HG03354 (cell line): ENCODE results near the gene NDUFA13.

ENCODE experiments used
- ATAC-seq: cut with Tn5 transposase; IDR thresholded peaks from one replicate; pipeline ENCODE4 v1.9.1; 2021; ENCODE audit warnings: mild to moderate bottlenecking; ENCODE audit not compliant: unreplicated experiment, poor library complexity, severe bottlenecking

The NDUFA13 gene

GRCh38 chr19:19530423-19530804 is 14.4 kb downstream of the NDUFA13 start:
- ATAC-seq = no peak

GRCh38 chr19:19530889-19531288 is 14.9 kb downstream of the NDUFA13 start:
- no peak for ATAC-seq

DNA sequence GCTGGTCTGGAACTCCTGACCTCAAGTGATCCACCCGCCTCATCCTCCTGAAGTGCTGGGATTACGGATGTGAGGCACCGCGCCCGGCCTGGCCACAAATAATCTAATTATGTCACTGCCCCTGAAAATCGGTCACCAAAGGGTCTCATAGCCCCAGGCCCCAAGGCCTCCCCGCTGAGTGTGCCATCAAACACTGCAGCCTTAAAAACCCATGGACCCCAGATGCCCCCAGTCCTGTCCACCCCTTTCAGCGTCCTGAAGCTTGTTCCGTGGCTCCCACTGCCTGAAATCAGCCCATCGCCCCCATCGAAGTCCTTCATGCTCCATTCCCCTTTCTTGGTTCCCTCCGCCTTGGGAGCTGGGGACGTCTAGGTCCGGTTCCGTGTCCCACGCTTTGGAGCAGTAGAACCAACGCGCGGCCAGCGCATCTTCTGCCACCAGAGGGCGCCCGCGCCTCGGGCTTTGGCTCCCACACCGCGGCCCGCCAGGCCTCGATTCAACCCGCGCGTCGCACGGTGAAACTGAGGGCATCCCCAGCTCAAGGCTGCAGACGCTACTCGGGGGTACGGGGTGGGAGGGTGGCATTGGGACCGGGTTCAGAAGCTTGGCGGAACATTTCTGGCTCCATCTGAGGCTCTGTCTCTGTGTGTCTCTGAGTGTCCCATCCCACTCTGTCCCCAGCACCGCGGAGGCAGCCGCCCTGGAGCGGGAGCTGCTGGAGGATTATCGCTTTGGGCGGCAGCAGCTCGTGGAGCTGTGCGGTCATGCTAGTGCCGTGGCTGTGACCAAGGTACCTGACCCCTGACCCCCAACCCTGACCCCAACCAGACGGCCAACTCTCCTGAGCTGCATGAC is 16.2 kb downstream of the NDUFA13 start:
- peak; percentile 59 for ATAC-seq

- no peak for ATAC-seq
Measured at GRCh38 chr19:19532806-19533701, 17.0 kb downstream of the NDUFA13 start.

- ATAC-seq = no peak
Measured at GRCh38 chr19:19533841-19534240, 17.8 kb downstream of the NDUFA13 start.

DNA sequence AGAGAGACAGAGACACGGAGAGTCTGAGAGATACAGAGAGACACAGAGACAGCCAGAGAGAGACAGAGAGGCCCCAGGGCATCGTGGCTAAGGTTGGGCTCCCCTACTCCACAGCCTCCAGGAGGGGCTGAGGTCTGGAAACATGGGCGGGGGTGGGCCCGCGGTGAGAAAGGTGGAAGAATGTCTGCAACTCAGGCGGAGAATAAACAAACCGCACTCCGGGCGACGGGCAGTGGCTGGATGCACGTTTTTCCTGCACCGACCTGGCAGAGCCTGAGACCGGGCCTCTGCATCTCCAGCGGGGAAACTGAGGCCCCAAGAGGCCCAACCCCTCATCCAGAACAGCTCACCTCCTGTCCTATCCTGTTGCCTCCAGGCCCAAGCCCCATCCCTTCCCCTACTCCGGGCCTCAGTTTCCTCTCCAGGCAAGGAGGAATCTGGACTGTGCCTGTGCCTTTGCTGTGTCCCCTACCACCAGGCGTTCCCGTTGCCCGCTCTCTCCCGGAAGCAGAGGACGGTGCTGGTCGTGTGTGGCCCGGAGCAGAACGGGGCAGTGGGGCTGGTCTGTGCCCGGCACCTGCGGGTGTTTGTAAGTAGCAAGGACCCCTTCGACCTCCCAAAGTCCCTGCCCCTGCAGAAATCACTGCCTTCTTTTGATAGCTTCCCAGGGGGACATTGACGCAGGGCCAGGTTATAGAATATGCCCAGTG is 18.7 kb downstream of the NDUFA13 start:
- no peak for ATAC-seq

GRCh38 chr19:19535311-19536191 is 19.5 kb downstream of the NDUFA13 start:
- ATAC-seq = no peak

DNA sequence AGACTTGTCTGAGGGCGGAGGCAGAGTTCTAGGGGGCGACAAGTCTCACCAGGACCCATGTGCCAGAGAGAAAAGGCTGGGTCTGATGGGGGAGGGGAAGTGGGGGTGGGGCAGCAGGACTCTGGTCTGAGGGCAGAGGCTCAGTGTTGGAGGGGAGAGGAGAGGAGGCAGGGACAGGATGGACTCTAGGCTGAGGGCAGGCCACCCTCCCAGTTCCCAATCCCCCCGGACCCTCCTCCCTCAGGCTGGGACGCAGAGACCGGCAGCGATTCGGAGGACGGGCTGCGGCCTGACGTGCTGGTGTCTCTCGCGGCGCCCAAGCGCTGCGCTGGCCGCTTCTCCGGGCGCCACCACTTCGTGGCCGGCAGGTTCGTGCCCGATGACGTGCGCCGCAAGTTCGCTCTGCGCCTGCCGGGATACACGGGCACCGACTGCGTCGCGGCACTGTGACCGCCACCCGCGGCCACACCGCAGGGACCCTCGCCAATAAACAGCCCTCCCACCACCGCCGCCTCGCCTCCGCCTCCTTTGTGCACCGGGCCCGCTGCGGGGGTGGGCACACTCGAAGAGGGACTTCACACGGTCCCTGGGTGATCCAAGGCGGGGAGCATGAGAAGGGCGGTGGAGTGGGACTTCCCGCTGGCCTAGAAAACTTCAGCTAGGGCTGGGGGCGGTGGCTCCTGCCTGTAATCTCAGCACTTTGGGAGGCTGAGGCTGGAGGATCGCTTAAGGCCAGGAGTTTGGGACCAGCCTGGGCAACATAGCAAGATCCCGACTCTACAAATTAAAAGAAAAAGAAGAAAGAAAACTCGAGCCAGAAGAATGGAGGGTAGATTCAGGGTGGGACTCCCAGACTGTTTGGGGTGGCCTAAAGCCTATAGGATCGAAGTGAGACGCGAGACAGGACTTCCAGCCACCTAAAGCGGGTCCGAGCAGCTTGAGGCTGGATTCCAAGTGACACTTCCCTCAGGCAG is 21.3 kb downstream of the NDUFA13 start:
- no peak for ATAC-seq

GRCh38 chr19:19538061-19538784 is 22.2 kb downstream of the NDUFA13 start, which contains the start of gene CILP2:
Gene CILP2, plus strand, starts transcription at chr19:19538265. Its CDS starts 85 bp downstream, at chr19:19538350.
- no peak for ATAC-seq

GRCh38 chr19:19538785-19539166 is 22.8 kb downstream of the NDUFA13 start:
- no peak for ATAC-seq

DNA sequence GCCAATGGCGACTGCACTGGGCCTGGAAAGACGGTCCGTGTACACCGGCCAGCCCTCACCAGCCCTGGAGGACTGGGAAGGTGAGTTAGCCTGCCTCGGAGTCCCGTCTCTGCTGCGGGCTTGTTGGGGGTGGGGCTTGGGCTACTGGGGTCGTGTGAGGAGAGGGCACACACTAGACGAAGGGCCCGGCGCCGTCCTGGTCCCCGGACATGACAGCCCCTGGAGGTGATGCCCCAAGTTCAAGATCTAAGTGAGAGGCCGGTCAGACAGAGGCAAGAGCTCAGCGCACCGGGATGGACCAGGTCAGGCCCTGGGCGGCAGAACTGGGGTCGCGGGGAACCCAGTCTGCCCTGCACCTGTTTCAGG is 23.7 kb downstream of the NDUFA13 start:
- ATAC-seq = no peak

- no peak for ATAC-seq
Measured at GRCh38 chr19:19540064-19540714, 24.2 kb downstream of the NDUFA13 start.

DNA sequence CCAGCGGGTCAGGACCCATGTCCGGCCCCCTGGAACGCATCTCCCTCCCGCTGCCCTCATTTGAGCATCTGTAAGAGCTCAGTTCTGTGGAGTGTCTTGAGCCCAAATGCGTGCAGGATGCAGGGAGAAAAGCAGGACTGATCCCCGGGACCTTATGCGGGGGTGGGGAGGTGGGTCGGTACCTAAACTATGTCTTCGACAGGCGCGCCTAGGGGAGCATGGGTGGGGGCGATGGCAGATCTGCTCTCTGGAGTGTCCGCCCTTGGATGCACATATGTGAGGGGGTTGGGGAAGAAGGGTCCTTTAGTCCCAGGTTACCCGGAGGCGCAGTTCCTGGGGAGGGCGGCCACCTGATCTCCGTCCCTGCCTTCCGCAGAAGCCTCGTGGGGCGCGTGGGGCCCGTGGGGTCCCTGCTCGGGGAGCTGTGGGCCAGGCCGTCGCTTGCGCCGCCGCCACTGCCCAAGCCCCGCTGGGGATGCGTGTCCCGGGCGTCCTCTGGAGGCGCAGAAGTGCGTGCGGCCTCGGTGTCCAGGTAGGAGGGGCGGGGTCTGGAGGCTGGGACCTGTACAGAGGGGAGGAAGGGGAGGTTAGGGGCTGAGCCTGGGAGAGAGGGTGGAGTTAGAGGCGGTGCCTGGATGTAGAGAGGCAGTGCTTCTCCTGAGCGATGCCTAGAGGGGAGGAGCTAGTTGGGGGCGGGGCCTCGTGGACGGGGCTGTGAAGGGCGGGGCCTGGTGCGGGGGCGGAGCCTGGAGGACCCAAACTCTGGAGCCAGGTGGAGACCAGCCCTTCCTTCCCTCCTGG is 24.9 kb downstream of the NDUFA13 start:
- peak; percentile 58 for ATAC-seq

- ATAC-seq = no peak
Measured at GRCh38 chr19:19541616-19542015, 25.6 kb downstream of the NDUFA13 start.

GRCh38 chr19:19542507-19542906 is 26.5 kb downstream of the NDUFA13 start:
- no peak for ATAC-seq

- ATAC-seq = no peak
Measured at GRCh38 chr19:19543101-19543500, 27.1 kb downstream of the NDUFA13 start.
